ENCODE data around the gene PRKCE.
"Not testable (repeated sequence)": the region's sequence is repeated elsewhere in the genome, so short reads cannot be mapped to it uniquely, and the experiment has no call there.

PRKCE gene

DNA sequence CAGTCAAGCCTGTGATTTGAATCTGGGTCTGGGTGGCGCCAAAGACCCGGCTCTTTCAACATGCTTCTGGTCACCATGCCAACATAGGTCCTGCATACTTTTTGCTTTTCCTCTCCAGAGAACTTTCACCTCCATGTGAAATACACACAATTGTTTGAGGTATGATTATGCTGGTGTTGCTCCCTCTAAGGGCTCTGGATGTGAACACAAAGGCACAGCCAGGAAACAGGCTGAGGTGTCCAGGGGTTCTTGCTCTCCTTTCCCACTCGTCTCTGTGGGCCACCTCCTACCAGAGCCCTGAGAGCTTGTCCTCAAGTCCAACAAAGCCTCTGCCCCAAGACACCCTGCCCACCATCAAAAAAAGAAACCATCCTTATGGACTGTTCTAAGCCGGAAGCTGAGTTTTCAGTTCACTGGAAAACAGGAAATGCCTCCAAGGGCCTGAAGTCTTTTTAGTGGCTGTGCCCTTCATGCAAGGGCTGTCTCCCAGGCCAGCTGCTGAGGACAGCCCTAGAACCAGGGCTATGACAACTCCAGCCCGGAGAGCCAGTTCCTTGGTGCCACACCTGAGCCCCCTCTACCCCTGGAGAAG lies 545.5 kb downstream of the PRKCE start:
- 75 to 78% methylated on average over 5 of the region's 5 CpGs for WGBS, 2 experiments
- H3K4me1 ChIP-seq (ENCODE audit: control insufficient read depth, insufficient read depth, low read length): no peaks in the 10 kb centered on the region
- H3K36me3 ChIP-seq (ENCODE audit: control insufficient read depth, insufficient read depth, low read length): no peaks in the 10 kb centered on the region
- H3K27ac ChIP-seq (ENCODE audit: insufficient read depth, low read depth, low read length, poor library complexity, severe bottlenecking): no peak overlapping the region
- no peak overlapping the region for H3K4me3 ChIP-seq (ENCODE audit: insufficient read depth, low read depth, low read length)
- no peaks in the 10 kb centered on the region for H3K27me3 ChIP-seq (ENCODE audit: control insufficient read depth, insufficient read depth, low read length, poor library complexity, severe bottlenecking)
- no peaks in the 10 kb centered on the region for H3K9me3 ChIP-seq (ENCODE audit: control insufficient read depth, low read length)

DNA sequence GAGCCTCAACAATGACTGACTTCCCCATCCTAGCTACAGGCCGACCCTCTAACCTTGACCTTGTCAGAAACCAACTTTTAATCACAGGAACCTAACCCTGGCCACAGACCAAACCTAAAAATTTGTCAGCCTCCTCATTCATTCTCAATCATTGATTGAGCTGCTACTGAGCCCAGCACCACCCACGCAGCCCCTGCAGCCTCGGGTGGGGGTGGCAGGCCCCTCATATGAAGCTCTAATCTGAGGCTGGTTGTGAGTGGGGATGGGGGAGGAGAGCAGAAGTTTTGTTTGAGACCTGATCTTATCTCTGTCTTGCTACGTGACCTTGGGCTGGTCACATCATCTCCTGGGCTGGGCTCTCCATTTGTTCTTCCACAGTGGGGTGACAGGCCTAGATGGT lies 546.2 kb downstream of the PRKCE start:
- Histone ChIP-seq H3K36me3 (ENCODE audit: control insufficient read depth, insufficient read depth, low read length) (no peaks in the 10 kb centered on the region), H3K9me3 (ENCODE audit: control insufficient read depth, low read length) (no peaks in the 10 kb centered on the region), H3K27me3 (ENCODE audit: control insufficient read depth, insufficient read depth, low read length, poor library complexity, severe bottlenecking) (no peaks in the 10 kb centered on the region), H3K4me3 (ENCODE audit: insufficient read depth, low read depth, low read length) (no peak overlapping the region), H3K27ac (ENCODE audit: insufficient read depth, low read depth, low read length, poor library complexity, severe bottlenecking) (no peak overlapping the region), H3K4me1 (ENCODE audit: control insufficient read depth, insufficient read depth, low read length) (no peaks in the 10 kb centered on the region)
- WGBS, 2 experiments: 90 to 95% methylated on average over 4 of the region's 4 CpGs

DNA sequence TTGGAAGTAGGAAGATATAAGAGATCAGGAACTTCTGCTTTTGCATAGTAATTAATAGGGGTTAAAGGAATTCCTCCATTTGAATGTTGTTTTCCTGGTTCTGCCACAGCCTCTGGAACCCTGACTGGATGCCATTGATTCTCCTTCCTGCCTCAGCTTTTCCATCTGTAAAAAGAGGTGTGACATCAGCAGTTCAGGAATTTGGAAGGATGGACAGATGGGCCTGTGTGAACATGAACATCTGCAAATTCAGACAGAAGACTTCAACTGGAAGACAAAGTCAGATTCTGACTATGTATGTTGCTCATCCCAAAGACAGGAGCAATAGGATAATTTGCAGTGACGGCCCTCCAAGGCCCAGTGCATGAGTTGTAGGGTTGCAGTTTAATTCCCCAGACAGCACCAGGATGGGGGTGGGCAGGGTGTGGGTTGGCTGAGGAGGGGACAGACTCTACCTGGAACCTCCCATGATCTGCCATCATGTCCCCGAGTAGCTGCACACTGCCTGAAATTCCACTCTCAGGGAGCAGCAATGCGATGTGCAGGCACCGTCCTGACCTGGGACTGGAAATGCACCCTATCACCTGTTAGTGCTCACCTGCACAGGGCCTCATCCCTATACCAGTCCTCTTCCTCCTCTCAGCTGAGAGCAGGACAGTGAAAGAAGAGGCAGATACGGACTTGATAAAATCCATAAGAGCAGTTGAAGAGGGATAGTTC lies 546.8 kb downstream of the PRKCE start:
- Histone ChIP-seq H3K27ac (ENCODE audit: insufficient read depth, low read depth, low read length, poor library complexity, severe bottlenecking) (no peak overlapping the region), H3K9me3 (ENCODE audit: control insufficient read depth, low read length) (no peaks in the 10 kb centered on the region), H3K4me3 (ENCODE audit: insufficient read depth, low read depth, low read length) (no peak overlapping the region), H3K27me3 (ENCODE audit: control insufficient read depth, insufficient read depth, low read length, poor library complexity, severe bottlenecking) (no peaks in the 10 kb centered on the region), H3K36me3 (ENCODE audit: control insufficient read depth, insufficient read depth, low read length) (no peaks in the 10 kb centered on the region), H3K4me1 (ENCODE audit: control insufficient read depth, insufficient read depth, low read length) (no peaks in the 10 kb centered on the region)
- WGBS, 2 experiments: 84 to 88% methylated on average over 5 of the region's 5 CpGs

GRCh38 chr2:46198966-46199365 lies 547.5 kb downstream of the PRKCE start:
- H3K27me3 ChIP-seq (ENCODE audit: control insufficient read depth, insufficient read depth, low read length, poor library complexity, severe bottlenecking): no peaks in the 10 kb centered on the region
- no peaks in the 10 kb centered on the region for H3K9me3 ChIP-seq (ENCODE audit: control insufficient read depth, low read length)
- H3K4me1 ChIP-seq (ENCODE audit: control insufficient read depth, insufficient read depth, low read length): no peaks in the 10 kb centered on the region
- no peaks in the 10 kb centered on the region for H3K36me3 ChIP-seq (ENCODE audit: control insufficient read depth, insufficient read depth, low read length)
- H3K27ac ChIP-seq (ENCODE audit: insufficient read depth, low read depth, low read length, poor library complexity, severe bottlenecking): no peak overlapping the region
- no peak overlapping the region for H3K4me3 ChIP-seq (ENCODE audit: insufficient read depth, low read depth, low read length)
- WGBS, 2 experiments: 96% methylated on average over 6 of the region's 6 CpGs

DNA sequence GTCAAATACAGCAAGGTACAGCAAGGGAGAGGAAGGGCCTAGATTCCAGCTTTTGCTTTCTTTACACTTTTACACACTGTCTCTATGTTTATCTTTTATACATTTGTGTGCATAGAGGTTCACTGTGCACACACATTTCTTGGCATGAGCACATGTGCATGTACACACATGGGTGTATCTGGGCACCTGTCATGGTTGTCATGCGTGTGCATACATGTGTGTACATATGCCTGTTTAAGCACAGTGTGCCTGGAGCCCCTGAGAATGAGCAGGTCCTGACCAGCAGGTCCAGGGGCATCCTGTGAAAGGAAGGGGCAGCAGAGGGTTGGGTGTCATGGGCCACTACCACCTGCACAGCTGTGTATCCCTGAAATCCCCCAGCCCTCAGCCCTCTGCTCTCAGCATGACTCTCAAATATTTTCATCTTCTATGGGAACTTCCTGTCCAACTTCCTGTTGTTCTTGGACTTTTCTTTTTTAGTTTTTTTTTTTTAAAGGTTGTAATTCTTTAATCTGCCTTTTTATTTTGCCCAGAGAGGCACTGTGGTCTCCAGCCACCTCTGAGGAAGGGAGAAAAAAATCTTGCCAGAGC lies 548.7 kb downstream of the PRKCE start:
- Histone ChIP-seq H3K27ac (ENCODE audit: insufficient read depth, low read depth, low read length, poor library complexity, severe bottlenecking) (no peak overlapping the region), H3K36me3 (ENCODE audit: control insufficient read depth, insufficient read depth, low read length) (no peaks in the 10 kb centered on the region), H3K4me3 (ENCODE audit: insufficient read depth, low read depth, low read length) (no peak overlapping the region), H3K9me3 (ENCODE audit: control insufficient read depth, low read length) (no peaks in the 10 kb centered on the region), H3K27me3 (ENCODE audit: control insufficient read depth, insufficient read depth, low read length, poor library complexity, severe bottlenecking) (no peaks in the 10 kb centered on the region), H3K4me1 (ENCODE audit: control insufficient read depth, insufficient read depth, low read length) (no peaks in the 10 kb centered on the region)
- WGBS, 2 experiments: 43 to 63% methylated on average over 1 of the region's 1 CpG

DNA sequence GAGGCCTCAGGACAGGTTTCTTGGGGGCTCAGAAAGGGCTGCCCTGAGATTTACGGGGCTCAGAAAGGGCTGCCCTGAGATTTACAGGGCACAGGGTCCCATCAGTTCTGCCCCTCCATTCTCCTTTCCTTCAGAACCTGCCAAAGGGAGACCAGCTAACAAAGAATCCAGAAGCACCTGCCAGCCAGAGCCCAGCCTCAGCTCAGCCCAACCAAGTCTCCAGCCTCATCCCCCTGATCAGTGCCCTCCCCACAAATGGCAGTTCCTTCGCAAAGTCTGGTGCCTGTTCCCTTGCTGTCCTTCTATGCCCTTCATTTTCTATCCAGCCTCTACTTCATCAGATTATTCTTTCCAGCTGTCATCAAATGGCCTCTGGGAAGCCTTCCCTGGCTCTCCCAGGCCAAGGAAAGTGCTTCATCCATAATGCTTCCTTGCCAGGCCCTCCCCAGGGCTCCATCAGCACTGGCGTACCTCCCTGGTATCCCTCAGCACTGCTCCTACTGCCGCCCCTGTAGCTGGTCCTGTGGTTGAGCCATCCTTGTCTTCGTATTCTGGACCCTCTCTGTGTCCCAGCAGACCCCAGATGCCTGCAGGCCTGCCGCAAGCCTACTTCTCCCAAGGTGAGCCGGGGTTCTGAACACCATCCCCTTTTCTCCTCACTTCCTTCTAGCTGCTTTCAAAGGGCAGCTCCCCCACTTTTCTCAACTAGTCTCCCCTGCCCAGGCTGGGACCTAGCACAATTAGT lies 549.6 kb downstream of the PRKCE start:
- no peak overlapping the region for H3K27ac ChIP-seq (ENCODE audit: insufficient read depth, low read depth, low read length, poor library complexity, severe bottlenecking)
- no peaks in the 10 kb centered on the region for H3K4me1 ChIP-seq (ENCODE audit: control insufficient read depth, insufficient read depth, low read length)
- no peaks in the 10 kb centered on the region for H3K36me3 ChIP-seq (ENCODE audit: control insufficient read depth, insufficient read depth, low read length)
- no peaks in the 10 kb centered on the region for H3K27me3 ChIP-seq (ENCODE audit: control insufficient read depth, insufficient read depth, low read length, poor library complexity, severe bottlenecking)
- no peaks in the 10 kb centered on the region for H3K9me3 ChIP-seq (ENCODE audit: control insufficient read depth, low read length)
- 78 to 80% methylated on average over 7 of the region's 7 CpGs for WGBS, 2 experiments
- H3K4me3 ChIP-seq (ENCODE audit: insufficient read depth, low read depth, low read length): no peak overlapping the region

DNA sequence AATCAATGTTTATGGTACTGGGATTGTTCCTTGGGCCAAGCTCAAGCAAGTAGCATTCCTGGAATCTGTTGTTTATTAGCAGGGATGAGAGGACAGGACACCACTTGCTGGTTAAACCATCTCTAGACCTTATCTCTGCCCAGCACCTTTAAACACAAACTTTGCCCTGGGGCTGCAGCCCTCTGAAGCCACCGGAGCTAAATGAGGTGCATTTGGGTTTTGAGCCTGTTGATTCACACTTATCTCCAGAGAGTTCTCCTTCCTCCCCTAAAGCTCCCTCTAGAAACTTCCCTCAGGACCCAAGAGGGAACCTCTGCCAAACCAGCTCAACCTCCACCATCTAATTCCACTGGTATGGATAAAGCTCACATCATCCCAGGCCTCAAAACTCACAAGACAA lies 551.0 kb downstream of the PRKCE start:
- Histone ChIP-seq H3K27me3 (ENCODE audit: control insufficient read depth, insufficient read depth, low read length, poor library complexity, severe bottlenecking) (no peaks in the 10 kb centered on the region), H3K4me1 (ENCODE audit: control insufficient read depth, insufficient read depth, low read length) (no peaks in the 10 kb centered on the region), H3K9me3 (ENCODE audit: control insufficient read depth, low read length) (no peaks in the 10 kb centered on the region), H3K4me3 (ENCODE audit: insufficient read depth, low read depth, low read length) (no peak overlapping the region), H3K27ac (ENCODE audit: insufficient read depth, low read depth, low read length, poor library complexity, severe bottlenecking) (no peak overlapping the region), H3K36me3 (ENCODE audit: control insufficient read depth, insufficient read depth, low read length) (no peaks in the 10 kb centered on the region)
- 96% methylated on average over 1 of the region's 1 CpG for WGBS, 2 experiments

DNA sequence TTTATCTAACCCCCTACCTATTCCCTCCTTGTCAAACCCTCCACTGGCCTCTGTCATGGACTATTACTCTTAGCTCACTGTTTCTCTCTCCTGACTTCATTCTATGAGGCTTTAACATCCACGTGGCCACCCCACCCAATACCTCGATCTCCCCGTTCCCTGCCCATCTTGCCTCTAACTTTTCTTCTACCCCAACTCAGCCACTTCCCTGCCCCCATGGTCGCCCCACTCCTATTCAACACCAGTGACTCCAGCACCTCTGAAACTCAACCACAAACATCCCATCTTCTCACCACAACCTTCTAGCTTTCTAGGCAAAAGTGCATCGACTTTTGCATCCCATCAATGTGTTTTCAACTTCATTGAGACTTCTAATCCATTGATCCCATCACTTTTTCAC lies 551.5 kb downstream of the PRKCE start:
- Histone ChIP-seq H3K9me3 (ENCODE audit: control insufficient read depth, low read length) (no peaks in the 10 kb centered on the region), H3K4me3 (ENCODE audit: insufficient read depth, low read depth, low read length) (no peak overlapping the region), H3K4me1 (ENCODE audit: control insufficient read depth, insufficient read depth, low read length) (no peaks in the 10 kb centered on the region), H3K27me3 (ENCODE audit: control insufficient read depth, insufficient read depth, low read length, poor library complexity, severe bottlenecking) (no peaks in the 10 kb centered on the region), H3K27ac (ENCODE audit: insufficient read depth, low read depth, low read length, poor library complexity, severe bottlenecking) (no peak overlapping the region), H3K36me3 (ENCODE audit: control insufficient read depth, insufficient read depth, low read length) (no peaks in the 10 kb centered on the region)
- WGBS, 2 experiments: 87% methylated on average over 5 of the region's 5 CpGs

DNA sequence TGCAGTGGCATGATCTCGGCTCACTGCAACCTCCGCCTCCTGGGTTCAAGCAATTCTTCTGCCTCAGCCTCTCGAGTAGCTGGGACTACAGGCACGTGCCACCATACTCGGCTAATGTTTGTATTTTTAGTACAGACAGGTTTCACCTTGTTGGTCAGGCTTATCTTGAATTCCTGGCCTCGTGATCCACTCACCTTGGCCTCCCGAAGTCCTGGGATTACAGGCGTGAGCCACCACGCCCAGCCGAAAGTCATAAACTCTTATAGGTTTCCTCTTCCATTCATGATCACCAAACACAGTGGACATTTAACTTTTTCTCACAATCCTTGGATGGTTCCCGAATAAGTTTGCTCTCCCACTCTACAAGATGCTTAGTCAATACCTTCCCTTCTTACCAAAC lies 552.2 kb downstream of the PRKCE start:
- H3K4me3 ChIP-seq (ENCODE audit: insufficient read depth, low read depth, low read length); H3K36me3 ChIP-seq (ENCODE audit: control insufficient read depth, insufficient read depth, low read length); H3K27me3 ChIP-seq (ENCODE audit: control insufficient read depth, insufficient read depth, low read length, poor library complexity, severe bottlenecking); H3K4me1 ChIP-seq (ENCODE audit: control insufficient read depth, insufficient read depth, low read length); H3K9me3 ChIP-seq (ENCODE audit: control insufficient read depth, low read length); H3K27ac ChIP-seq (ENCODE audit: insufficient read depth, low read depth, low read length, poor library complexity, severe bottlenecking): not testable (repeated sequence)
- 88% methylated on average over 11 of the region's 11 CpGs for WGBS, 2 experiments

GRCh38 chr2:46207591-46207990 lies 556.1 kb downstream of the PRKCE start:
- Histone ChIP-seq H3K9me3 (ENCODE audit: control insufficient read depth, low read length) (no peaks in the 10 kb centered on the region), H3K36me3 (ENCODE audit: control insufficient read depth, insufficient read depth, low read length) (no peaks in the 10 kb centered on the region), H3K27ac (ENCODE audit: insufficient read depth, low read depth, low read length, poor library complexity, severe bottlenecking) (no peak overlapping the region), H3K4me1 (ENCODE audit: control insufficient read depth, insufficient read depth, low read length) (no peaks in the 10 kb centered on the region), H3K4me3 (ENCODE audit: insufficient read depth, low read depth, low read length) (no peak overlapping the region), H3K27me3 (ENCODE audit: control insufficient read depth, insufficient read depth, low read length, poor library complexity, severe bottlenecking) (no peaks in the 10 kb centered on the region)
- WGBS, 2 experiments: 93 to 96% methylated on average over 4 of the region's 4 CpGs

All from ectodermal cell (in vitro differentiated cells).